Esophagus squamous epithelium (tissue), 5 donors: ENCODE measurements around the gene SH3TC1. TPM values are rescaled to one million over a fixed set of nuclear protein-coding genes. Genes with fewer than 3 reads are reported as not detected.
A peak's percentile ranks its signal among the peaks of the same experiment; 100 is the strongest.

Source experiments
- DNase-seq: peaks from one replicate; lab custom pipeline; 2025; lab: John Stamatoyannopoulos, UW
- H3K27ac ChIP-seq, 4 donors: fragments of 200-600 bp; sonication (generic); one replicate each; pipeline ENCODE4 v1.5.1; 2016 to 2019; ENCODE audit warnings: mild to moderate bottlenecking in 1 of 4
- H3K27me3 ChIP-seq, 4 donors: fragments of 200-600 bp; sonication (generic); 1 replicate in 3 of 4; 2 replicates in 1 of 4; pipeline versions ENCODE4 v1.5.1 to v1.6.0; 2017 to 2021; ENCODE audit warnings: antibody characterized with exemption in 1 of 4
- H3K36me3 ChIP-seq, 3 donors: fragments of 200-600 bp; sonication (generic); one replicate each; pipeline ENCODE4 v1.5.1; 2016 to 2019
- H3K4me1 ChIP-seq, 3 donors: fragments of 200-600 bp; sonication (generic); one replicate each; pipeline ENCODE4 v1.5.1; 2017 to 2019
- H3K4me3 ChIP-seq, 4 donors: fragments of 200-600 bp; sonication (generic); 1 replicate in 3 of 4; 2 replicates in 1 of 4; pipeline ENCODE4 v1.5.1; 2016 to 2019; ENCODE audit warnings: mild to moderate bottlenecking in 2 of 4, moderate library complexity in 1 of 4
- H3K9me3 ChIP-seq, 3 donors: fragments of 200-600 bp; sonication (generic); one replicate each; pipeline ENCODE4 v1.5.1; 2016 to 2019
- CTCF ChIP-seq, 6 experiments: fragments of 450-650 bp in 4 of 6; fragments of 200-600 bp in 2 of 6; sonication (generic) in 2 of 6; IDR thresholded peaks; one replicate each; pipeline ENCODE4 v1.5.1; 2016 to 2019; ENCODE audit warnings: antibody characterized with exemption in 6 of 6, mild to moderate bottlenecking in 4 of 6, moderate library complexity in 4 of 6
- POLR2A ChIP-seq, 4 donors: fragments of 450-650 bp; IDR thresholded peaks; one replicate each; pipeline ENCODE4 v1.6.1; 2017; ENCODE audit warnings: antibody characterized with exemption in 4 of 4, mild to moderate bottlenecking in 4 of 4, moderate library complexity in 3 of 4
- WGBS, 2 donors: methylation state at CpG; one replicate each; pipeline ENCODE4 v1.1.5; 2018; 5-methylcytosine and 5-hydroxymethylcytosine counted together
- intact Hi-C: fragments of 100-400 bp; cut with DNase I; formaldehyde crosslinking; loops from one replicate; pipeline ENCODE4 v1.15.0; 2022
- total RNA-seq, 4 donors: library from RNA; depleted of rRNA; stranded (reverse); fragments of >200 nt; gene quantifications; one replicate each; pipeline ENCODE4 v1.1.0, GENCODE V29; 2016
- donor health status: DM: yes; HTN: yes; CAD: no.

Gene SH3TC1
- total RNA-seq, 4 donors from 2014 or later = 24.6 to 31.2 (median 27.1) TPM

- whole genome bisulfite sequencing, 2 donors = 47 to 59% methylated on average over 9 to 10 of the region's 24 CpGs
Observed at GRCh38 chr4:8276358-8277240, 77.5 kb downstream of the SH3TC1 start.

GRCh38 chr4:8277356-8278008, 78.4 kb downstream of the SH3TC1 start:
- intact Hi-C loops = no loop called here
- Histone ChIP-seq H3K27me3 (peaks cover 0 to 7% (median 0%) of the 10 kb centered on the region in 4 donors), H3K36me3 (no peaks in the 10 kb centered on the region), H3K4me1 (peaks cover 8 to 89% (median 44%) of the 10 kb centered on the region in 3 donors), H3K9me3 (no peaks in the 10 kb centered on the region), H3K4me3 (no peak overlapping the region), H3K27ac (peak overlapping the region in 2 of 4 donors; percentile 29 to 54)
- DNase-seq = no peak
- WGBS, 2 donors = 91 to 97% methylated on average over 6 of the region's 11 CpGs
- no peak for TF ChIP-seq CTCF (IDR thresholded peaks at IDR 0.05)
- no peak for TF ChIP-seq POLR2A (IDR thresholded peaks at IDR 0.05)

More at GRCh38 chr4:8276358-8277240, 77.5 kb downstream of the SH3TC1 start:
- Histone ChIP-seq H3K27me3 (peaks cover 0 to 16% (median 0%) of the 10 kb centered on the region in 4 donors), H3K4me3 (no peak overlapping the region), H3K36me3 (no peaks in the 10 kb centered on the region), H3K27ac (peak overlapping the region in 2 of 4 donors; percentile 29 to 54), H3K4me1 (peaks cover 8 to 91% (median 47%) of the 10 kb centered on the region in 3 donors), H3K9me3 (no peaks in the 10 kb centered on the region)
- no peak for TF ChIP-seq CTCF (IDR thresholded peaks at IDR 0.05)
- no peak for TF ChIP-seq POLR2A (IDR thresholded peaks at IDR 0.05)
- intact Hi-C loops = no loop called here
- DNase-seq = no peak

- H3K9me3 ChIP-seq = no peaks in the 10 kb centered on the region
- 63 to 100% methylated on average over 2 to 4 of the region's 6 CpGs for WGBS, 2 donors
- peaks cover 0 to 2% (median 0%) of the 10 kb centered on the region in 4 donors for H3K27me3 ChIP-seq
- no peak for DNase-seq
- H3K4me3 ChIP-seq = no peak overlapping the region
- H3K27ac ChIP-seq = peak overlapping the region in 2 of 4 donors; percentile 42 to 54
- H3K36me3 ChIP-seq = no peaks in the 10 kb centered on the region
- intact Hi-C loops = no loop called here
- H3K4me1 ChIP-seq = peaks cover 8 to 84% (median 39%) of the 10 kb centered on the region in 3 donors
- TF ChIP-seq CTCF (IDR thresholded peaks at IDR 0.05) (no peak), POLR2A (IDR thresholded peaks at IDR 0.05) (no peak)
Observed at GRCh38 chr4:8278009-8278395, 78.9 kb downstream of the SH3TC1 start.

- intact Hi-C loops = no loop called here
- 28 to 40% methylated on average over 11 to 16 of the region's 17 CpGs for WGBS, 2 donors
- Histone ChIP-seq H3K27ac (peak overlapping the region in 3 of 4 donors; percentile 35 to 42 (median 40)), H3K27me3 (no peaks in the 10 kb centered on the region), H3K4me1 (peaks cover 8 to 78% (median 36%) of the 10 kb centered on the region in 3 donors), H3K36me3 (no peaks in the 10 kb centered on the region), H3K9me3 (no peaks in the 10 kb centered on the region), H3K4me3 (no peak overlapping the region)
- no peak for DNase-seq
- no peak for TF ChIP-seq POLR2A (IDR thresholded peaks at IDR 0.05)
- no peak for TF ChIP-seq CTCF (IDR thresholded peaks at IDR 0.05)
Observed at GRCh38 chr4:8278421-8279287, 79.6 kb downstream of the SH3TC1 start.
